ENCODE results near the gene SV2A.
"Not testable (repeated sequence)": the region's sequence is repeated elsewhere in the genome, so short reads cannot be mapped to it uniquely, and the experiment has no call there.

SV2A gene

DNA sequence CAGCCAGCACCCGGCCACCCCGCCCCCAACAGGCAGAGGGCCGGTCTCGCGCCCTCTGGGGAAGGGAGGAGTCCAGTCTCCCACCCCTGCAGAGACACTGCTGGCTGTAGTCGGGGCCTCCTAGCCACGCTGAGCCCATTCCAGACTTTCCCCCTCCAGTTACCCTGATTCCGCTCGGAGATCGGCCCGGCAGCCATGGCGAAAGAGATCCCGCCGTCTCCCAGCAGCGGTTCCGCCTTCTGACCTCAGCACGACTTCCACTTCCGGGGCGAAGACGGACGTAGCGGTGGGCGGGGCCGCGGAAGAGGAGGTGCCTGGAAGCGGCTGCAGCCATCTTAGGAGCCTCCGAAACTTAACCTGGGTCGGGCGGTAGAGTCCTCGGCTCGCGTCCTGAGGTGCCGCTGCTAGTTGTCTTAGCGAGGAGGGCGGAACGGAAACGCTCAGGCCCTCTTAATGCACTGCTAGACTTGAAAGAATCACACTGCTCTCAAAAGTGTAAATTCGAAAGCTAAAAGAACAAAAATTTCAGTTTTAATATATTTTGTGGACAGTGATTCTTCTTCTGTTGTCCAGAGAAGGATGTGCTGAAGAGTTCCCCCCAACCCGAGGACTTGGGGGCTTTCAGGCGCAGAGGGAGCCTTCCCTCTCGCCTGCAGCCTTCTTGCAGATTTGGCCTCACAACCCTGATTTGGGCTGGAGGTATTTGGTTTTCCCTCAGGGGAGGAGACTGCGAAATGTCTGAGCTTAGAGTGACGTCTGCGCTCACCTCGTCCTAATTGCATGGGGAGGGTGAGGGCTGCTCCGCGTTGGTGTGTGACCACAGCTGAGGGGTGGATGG is 10.1 kb upstream of the SV2A start, which contains the start of gene SF3B4:
Gene SF3B4, minus strand, starts transcription at position 241 of the 838 bp plus-strand sequence. Its CDS starts 44 bp downstream, at position 197.
- DNase-seq = peak; percentile 95

- DNase-seq = no peak
These were observed 9.5 kb upstream of the SV2A start for GRCh38 chr1:149927056-149927562.

- DNase-seq = no peak
These were observed 8.7 kb upstream of the SV2A start for GRCh38 chr1:149926296-149926695.

GRCh38 chr1:149925751-149926150 is 8.1 kb upstream of the SV2A start:
- no peak for DNase-seq

GRCh38 chr1:149925345-149925744 is 7.7 kb upstream of the SV2A start:
- DNase-seq = no peak

DNA sequence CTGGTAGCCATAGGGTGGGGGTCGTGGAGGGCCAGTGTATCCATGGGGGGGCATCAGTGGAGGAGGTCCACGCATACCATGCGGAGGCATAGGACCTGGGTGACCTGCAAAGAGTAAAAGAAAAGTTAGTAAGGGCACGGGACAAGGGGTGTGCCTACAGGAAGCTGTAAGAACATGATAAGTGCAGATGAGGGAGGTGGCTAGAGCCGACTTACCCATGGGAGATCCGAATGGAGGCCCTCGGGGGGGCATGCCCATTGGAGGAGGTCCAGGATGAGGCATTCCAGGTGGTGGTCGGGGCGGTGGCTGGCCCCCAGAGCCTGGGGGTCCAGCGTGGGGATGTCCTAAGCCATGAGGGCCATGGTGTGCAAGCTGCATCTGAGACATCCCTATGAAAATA is 6.0 kb upstream of the SV2A start:
- no peak for DNase-seq

DNA sequence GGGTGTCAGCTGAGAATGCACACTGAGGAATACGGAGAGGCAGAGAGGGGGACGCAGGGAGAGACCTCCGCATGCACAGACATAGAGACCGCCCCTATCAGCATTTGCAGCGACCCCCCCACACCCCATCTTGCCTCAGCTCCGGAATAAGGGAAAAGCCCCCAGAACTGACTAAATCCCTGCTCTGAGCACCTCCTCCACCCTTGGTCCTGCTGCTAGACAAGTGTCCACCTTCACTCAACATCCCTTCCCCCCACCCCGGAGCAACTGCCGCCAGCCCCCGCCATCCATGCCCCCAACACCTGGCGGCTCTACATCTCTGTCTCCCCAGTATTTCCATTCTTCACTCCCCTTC is 769 bp downstream of the SV2A start:
- no peak for DNase-seq

DNA sequence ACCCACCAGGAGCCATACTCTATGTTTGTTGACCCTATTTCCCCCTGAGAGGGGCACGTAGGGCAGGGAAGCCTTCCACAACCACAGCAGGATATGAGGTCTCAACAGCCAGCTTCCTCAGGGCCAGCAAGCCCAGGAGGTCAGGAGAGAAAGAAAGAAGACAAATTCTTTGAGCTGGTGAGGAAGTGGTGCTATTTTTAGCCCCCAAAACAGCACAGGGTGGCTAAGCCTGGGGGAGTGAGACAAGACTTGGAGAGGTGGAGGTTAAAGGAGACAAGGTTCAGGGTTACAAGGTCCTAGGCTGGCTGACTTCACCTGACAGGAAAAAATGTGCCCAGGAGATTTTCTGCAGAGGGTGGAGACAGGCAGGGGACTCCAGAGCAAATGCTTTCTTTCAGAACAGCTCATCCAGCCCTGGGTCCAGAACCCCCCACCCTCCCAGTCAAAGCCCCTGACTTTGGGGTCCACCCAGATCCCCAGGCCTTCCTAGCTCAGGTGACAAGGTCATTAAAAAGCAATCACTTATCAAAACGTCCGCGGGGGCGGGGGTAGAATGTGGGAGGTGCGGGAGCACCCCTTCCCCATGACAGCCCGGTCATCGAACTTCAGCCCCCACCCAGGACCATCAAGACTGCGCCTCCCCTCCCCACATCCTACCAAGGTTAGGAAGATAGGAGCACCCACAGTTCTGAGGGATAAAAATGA is 1.3 kb downstream of the SV2A start:
- no peak for DNase-seq

DNA sequence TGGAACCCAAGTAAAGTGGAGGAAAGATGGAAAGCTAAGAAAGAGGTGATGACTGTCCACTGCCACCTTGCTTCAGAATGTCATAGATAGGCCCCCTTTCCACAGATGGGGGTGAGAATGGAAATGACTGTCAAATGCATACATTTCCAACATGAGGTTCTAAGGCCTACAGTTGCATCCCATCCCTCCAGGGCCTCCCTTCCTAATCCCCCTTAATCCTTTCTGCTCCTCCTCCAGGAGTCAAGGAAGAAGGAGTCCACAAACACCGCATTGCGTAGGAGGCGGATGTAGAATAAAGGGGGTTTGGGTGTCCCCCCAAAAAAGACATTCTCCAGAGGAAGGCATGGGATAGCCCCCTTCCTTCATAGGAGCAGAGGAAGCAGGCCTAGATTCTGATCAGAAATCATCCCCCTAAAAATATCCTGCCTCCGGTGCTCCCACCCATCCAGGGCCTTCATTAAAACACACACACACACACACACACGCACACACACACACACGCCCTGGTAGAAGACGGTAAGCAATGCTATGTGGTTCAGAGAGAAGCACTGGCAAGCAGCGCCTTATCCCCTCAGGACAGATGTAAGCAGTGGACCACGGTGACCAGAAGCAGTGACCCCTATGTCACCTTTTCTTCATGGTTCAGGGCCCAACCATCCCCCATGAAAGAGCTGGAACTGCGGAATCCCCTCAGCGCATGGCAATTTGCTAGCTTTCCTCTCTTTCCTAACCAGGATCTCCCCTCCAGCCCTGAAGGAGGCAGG is 2.0 kb downstream of the SV2A start:
- no peak for DNase-seq

DNA sequence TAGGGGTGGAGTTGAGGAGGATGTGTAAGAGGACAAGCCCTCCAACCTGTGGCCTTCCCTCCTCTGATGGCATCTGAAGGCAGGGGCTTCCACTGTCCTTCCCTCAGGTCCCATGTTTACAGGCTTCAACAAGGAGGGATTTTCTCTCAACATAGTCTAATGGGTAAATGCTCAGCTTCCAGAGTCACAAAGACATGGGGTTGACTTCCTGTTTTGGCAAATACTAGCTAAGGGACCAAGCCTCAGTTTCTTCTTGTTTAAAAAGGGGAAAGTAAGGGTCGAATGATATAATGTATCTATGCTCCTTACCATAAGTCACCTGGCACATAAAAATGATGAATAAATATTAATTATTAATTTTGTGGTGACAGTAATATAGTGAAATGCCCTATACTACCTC is 3.1 kb downstream of the SV2A start:
- DNase-seq = no peak

- DNase-seq = no peak
These were observed 11.0 kb downstream of the SV2A start for GRCh38 chr1:149906570-149907075.

GRCh38 chr1:149903836-149904491 is 13.7 kb downstream of the SV2A start:
- no peak for DNase-seq

- DNase-seq = peak; percentile 95
These were observed 18.0 kb downstream of the SV2A start, which contains the start of gene BOLA1 for GRCh38 chr1:149899460-149900284. Gene BOLA1, plus strand, starts transcription at chr1:149899568. Its CDS starts 492 bp downstream, at chr1:149900060.

- no peak for DNase-seq
These were observed 21.1 kb downstream of the SV2A start for GRCh38 chr1:149896575-149896974.

DNA sequence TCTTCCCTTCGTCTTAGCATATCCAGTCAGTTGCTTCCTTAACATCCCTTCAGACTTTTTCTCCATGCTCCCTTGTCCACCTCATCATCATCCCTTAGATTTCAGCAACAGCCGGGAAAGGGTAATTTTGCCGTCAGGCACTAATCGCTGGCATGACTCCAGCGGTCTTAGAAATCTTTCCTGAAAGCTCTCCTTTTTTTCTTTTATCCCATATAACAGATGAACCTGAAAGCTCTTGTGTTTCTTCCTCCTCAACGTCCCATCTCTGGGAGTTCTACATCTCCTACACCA is 28.7 kb downstream of the SV2A start:
- no peak for DNase-seq

DNA sequence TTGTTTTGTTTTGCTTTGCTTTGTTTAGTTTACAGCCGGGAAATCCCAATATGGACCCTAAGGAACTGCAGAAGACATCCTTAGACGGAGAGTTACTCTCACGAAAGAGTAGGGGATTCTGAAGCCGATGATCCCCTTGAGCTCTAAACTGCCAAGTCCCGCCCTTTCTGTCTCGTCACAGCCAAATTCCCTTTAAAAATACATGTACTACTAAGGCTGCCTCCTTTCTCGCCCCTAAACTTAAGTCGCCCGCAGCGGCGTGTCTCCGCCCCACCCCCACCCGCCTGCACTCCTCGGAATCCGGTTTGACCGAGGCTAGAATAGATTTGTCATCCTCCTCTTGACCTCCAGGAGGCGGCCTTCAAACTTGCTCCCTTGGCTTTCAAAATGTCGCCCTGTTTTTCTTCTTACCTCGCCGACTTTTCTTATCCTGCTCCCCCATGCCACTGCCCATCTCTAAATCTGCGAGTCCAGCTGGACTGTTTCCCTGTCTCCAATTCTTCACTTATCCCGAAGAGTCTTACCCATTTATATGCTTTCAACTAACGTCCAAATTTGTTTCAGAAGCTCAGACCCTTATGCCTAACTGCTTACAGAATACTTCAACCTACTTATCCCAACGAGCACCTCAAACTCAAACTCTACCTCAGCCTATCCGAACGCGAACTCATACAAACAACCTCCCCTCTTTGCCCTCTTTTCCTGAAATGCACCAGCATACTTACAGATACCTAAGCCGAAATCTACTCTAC is 29.2 kb downstream of the SV2A start:
- DNase-seq = peak; percentile 73

DNA sequence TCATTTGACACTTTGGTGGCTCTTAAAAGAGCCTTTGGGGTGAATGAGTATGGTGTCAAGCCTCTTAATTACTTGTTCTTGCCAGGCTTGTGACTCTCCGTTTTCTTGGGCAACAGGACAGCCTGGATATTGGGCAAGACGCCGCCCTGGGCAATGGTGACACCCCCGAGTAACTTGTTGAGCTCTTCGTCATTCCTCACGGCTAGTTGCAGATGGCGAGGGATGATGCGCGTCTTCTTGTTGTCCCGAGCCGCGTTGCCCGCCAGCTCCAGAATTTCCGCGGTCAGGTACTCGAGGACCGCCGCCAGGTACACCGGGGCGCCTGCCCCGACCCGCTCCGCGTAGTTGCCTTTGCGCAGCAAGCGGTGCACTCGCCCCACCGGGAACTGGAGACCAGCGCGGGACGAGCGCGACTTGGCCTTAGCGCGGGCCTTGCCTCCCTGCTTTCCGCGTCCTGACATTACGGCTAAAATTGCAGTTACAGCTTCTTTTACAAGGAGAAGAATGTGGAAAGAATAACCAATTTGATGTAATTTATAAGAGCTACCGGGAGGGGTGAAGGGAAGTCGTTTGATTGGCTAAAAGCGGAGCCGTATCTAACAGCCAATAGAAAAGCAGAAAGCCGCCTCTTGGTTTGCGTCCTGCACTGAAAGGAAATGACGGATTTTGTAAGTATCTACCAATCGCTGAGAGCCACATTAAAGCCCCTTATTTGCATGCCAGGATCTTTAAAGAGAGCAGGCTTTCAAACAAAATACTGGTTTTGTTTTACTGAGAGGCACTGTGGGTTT is 30.0 kb downstream of the SV2A start:
- DNase-seq = peak; percentile 95

- not testable (repeated sequence) for DNase-seq
These were observed 30.5 kb downstream of the SV2A start for GRCh38 chr1:149887196-149887455.

DNA sequence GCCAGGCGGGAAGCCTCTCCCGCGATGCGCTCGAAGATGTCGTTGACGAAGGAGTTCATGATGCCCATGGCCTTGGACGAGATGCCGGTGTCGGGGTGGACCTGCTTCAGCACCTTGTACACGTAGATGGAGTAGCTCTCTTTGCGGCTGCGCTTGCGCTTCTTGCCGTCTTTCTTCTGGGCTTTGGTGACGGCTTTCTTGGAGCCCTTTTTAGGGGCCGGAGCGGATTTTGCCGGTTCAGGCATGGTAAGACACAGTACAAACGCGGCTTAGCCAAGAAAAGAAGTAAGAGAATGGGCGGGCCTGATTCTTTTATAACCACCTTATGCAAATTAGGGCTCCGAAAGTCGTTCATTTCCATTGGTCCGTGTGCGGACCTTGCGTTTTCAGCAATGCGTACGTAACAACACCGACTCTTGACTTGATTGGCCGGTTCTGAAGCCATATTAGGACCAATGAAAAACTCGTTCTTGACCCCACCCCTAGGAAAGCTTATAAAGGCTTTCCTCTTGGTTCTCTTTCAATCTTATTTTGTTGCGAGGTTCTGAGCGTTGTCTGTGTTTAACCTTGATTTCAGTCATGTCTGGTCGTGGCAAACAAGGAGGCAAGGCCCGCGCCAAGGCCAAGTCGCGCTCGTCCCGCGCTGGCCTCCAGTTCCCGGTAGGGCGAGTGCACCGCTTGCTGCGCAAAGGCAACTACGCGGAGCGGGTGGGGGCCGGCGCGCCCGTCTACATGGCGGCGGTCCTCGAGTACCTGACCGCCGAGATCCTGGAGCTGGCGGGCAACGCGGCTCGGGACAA is 31.0 kb downstream of the SV2A start:
- peak; percentile 99 for DNase-seq

- not testable (repeated sequence) for DNase-seq
These were observed 31.6 kb downstream of the SV2A start for GRCh38 chr1:149886121-149886395.

Measured in NCI-H1092 (cell line).